Nephron (organoid): ENCODE results near the gene APOBEC3G.
A peak's percentile ranks its signal among the peaks of the same experiment; 100 is the strongest.
"Not testable (repeated sequence)": the region's sequence is repeated elsewhere in the genome, so short reads cannot be mapped to it uniquely, and the experiment has no call there.

Experiments used
- H3K27ac Mint-ChIP-seq, 3 experiments: 2 replicates each; pipeline ENCODE4 v1.8.0; 2020; ENCODE audit warnings: mixed read lengths in 3 of 3, mild to moderate bottlenecking in 2 of 3, moderate library complexity in 1 of 3
- H3K27me3 Mint-ChIP-seq: 2 replicates; pipeline ENCODE4 v1.8.0; 2021; ENCODE audit warnings: low read depth, mild to moderate bottlenecking, moderate library complexity, mixed read lengths
- H3K36me3 Mint-ChIP-seq: 2 replicates; pipeline ENCODE4 v1.8.0; 2020; ENCODE audit warnings: low read depth, mixed read lengths
- H3K4me1 Mint-ChIP-seq: 2 replicates; pipeline ENCODE4 v1.8.0; 2020; ENCODE audit warnings: mixed read lengths
- H3K4me3 Mint-ChIP-seq, 3 experiments: 2 replicates each; pipeline ENCODE4 v1.8.0; 2020; ENCODE audit warnings: mild to moderate bottlenecking in 3 of 3, mixed read lengths in 3 of 3, moderate library complexity in 2 of 3
- H3K9me3 Mint-ChIP-seq: 2 replicates; pipeline ENCODE4 v1.8.0; 2020; ENCODE audit warnings: mixed read lengths
- CTCF ChIP-seq, 3 experiments: fragments of 200-600 bp; sonication (generic); IDR thresholded peaks; one replicate each; pipeline ENCODE4 v1.5.0; 2021; ENCODE audit warnings: antibody characterized with exemption in 3 of 3; ENCODE audit not compliant: unreplicated experiment in 3 of 3

The APOBEC3G gene

GRCh38 chr22:39039306-39040126 is 37.6 kb upstream of the APOBEC3G start:
- peaks cover 9% of the 10 kb centered on the region for H3K4me1 Mint-ChIP-seq

GRCh38 chr22:39040155-39040537 is 36.9 kb upstream of the APOBEC3G start:
- not testable (repeated sequence) for H3K9me3 Mint-ChIP-seq, H3K36me3 Mint-ChIP-seq, H3K27me3 Mint-ChIP-seq, H3K4me1 Mint-ChIP-seq
- H3K4me3 Mint-ChIP-seq, result peak overlapping the region; percentile 77 to 82 (median 80)
- peak overlapping the region; percentile 70 to 82 (median 70) for H3K27ac Mint-ChIP-seq

More at GRCh38 chr22:39039306-39040126, 37.6 kb upstream of the APOBEC3G start:
- H3K27ac Mint-ChIP-seq, result peak overlapping the region; percentile 70 to 82 (median 70)
- peaks cover 7% of the 10 kb centered on the region for H3K27me3 Mint-ChIP-seq
- TF ChIP-seq CTCF (IDR thresholded peaks at IDR 0.05; ENCODE audit: unreplicated experiment in 3 of 3), result no peak
- H3K36me3 Mint-ChIP-seq, result no peaks in the 10 kb centered on the region
- H3K4me3 Mint-ChIP-seq, result peak overlapping the region; percentile 77 to 82 (median 80)
- H3K9me3 Mint-ChIP-seq, result no peaks in the 10 kb centered on the region

GRCh38 chr22:39040538-39041296 is 36.4 kb upstream of the APOBEC3G start, which contains the start of gene APOBEC3F:
APOBEC3F (plus strand) TSS chr22:39040864; CDS start chr22:39040961, 97 bp downstream.
- H3K4me1 Mint-ChIP-seq, H3K27me3 Mint-ChIP-seq: not testable (repeated sequence)

GRCh38 chr22:39041908-39042307 is 35.2 kb upstream of the APOBEC3G start:
- no peak for TF ChIP-seq CTCF (IDR thresholded peaks at IDR 0.05; ENCODE audit: unreplicated experiment in 3 of 3)
- peak overlapping the region in 1 of 3 experiments; percentile 49 for H3K27ac Mint-ChIP-seq
- no peaks in the 10 kb centered on the region for H3K36me3 Mint-ChIP-seq
- H3K4me3 Mint-ChIP-seq, result peak overlapping the region; percentile 92 to 95 (median 92)
- no peaks in the 10 kb centered on the region for H3K9me3 Mint-ChIP-seq
- peaks cover 7% of the 10 kb centered on the region for H3K27me3 Mint-ChIP-seq
- H3K4me1 Mint-ChIP-seq, result peaks cover 9% of the 10 kb centered on the region

More at GRCh38 chr22:39040538-39041296, 36.4 kb upstream of the APOBEC3G start, which contains the start of gene APOBEC3F:
- H3K27ac Mint-ChIP-seq, result peak within 1 kb of the TSS; percentile 87 to 97 (median 96)
- not testable (repeated sequence) for H3K9me3 Mint-ChIP-seq, H3K36me3 Mint-ChIP-seq
- H3K4me3 Mint-ChIP-seq, result peak within 1 kb of the TSS; percentile 92 to 95 (median 92)

- H3K4me1 Mint-ChIP-seq, H3K27me3 Mint-ChIP-seq, H3K9me3 Mint-ChIP-seq, H3K4me3 Mint-ChIP-seq, H3K36me3 Mint-ChIP-seq: not testable (repeated sequence)
- peak overlapping the region in 1 of 3 experiments; percentile 20 for H3K27ac Mint-ChIP-seq
These were observed 34.0 kb upstream of the APOBEC3G start for GRCh38 chr22:39043063-39043462.

GRCh38 chr22:39045136-39045535 is 31.9 kb upstream of the APOBEC3G start:
- not testable (repeated sequence) for H3K27me3 Mint-ChIP-seq, H3K4me1 Mint-ChIP-seq, H3K9me3 Mint-ChIP-seq, H3K36me3 Mint-ChIP-seq, H3K27ac Mint-ChIP-seq
- peak overlapping the region in 1 of 3 experiments; percentile 55 for H3K4me3 Mint-ChIP-seq

GRCh38 chr22:39049486-39049885 is 27.6 kb upstream of the APOBEC3G start:
- H3K27me3 Mint-ChIP-seq, H3K4me1 Mint-ChIP-seq, H3K36me3 Mint-ChIP-seq, H3K27ac Mint-ChIP-seq, H3K9me3 Mint-ChIP-seq, H3K4me3 Mint-ChIP-seq: not testable (repeated sequence)

GRCh38 chr22:39051844-39052495 is 25.1 kb upstream of the APOBEC3G start:
- not testable (repeated sequence) for H3K27ac Mint-ChIP-seq, H3K27me3 Mint-ChIP-seq, H3K4me1 Mint-ChIP-seq

More at GRCh38 chr22:39051844-39052495, 25.1 kb upstream of the APOBEC3G start:
- H3K9me3 Mint-ChIP-seq, H3K36me3 Mint-ChIP-seq, H3K4me3 Mint-ChIP-seq: not testable (repeated sequence)
